Hindlimb muscle (tissue), 1 donor: ENCODE results near the gene FOXRED2. TPM values are rescaled to one million over a fixed set of nuclear protein-coding genes. Genes with fewer than 3 reads are reported as not detected.

Experiments used
- DNase-seq: peaks from one replicate; pipeline ENCODE4 v3.0.0-alpha.2; 2013
- polyA plus RNA-seq: library from polyadenylated mRNA; unstranded; fragments of 120-200 nt; gene quantifications from one replicate; pipeline ENCODE4 v1.2.1, GENCODE V29; 2013; ENCODE audit not compliant: insufficient read length

FOXRED2 gene
- polyA plus RNA-seq, 1 donor: 23.0 TPM

- DNase-seq: no peak
These were observed 59.2 kb downstream of the FOXRED2 start for GRCh38 chr22:36447632-36448031.

DNA sequence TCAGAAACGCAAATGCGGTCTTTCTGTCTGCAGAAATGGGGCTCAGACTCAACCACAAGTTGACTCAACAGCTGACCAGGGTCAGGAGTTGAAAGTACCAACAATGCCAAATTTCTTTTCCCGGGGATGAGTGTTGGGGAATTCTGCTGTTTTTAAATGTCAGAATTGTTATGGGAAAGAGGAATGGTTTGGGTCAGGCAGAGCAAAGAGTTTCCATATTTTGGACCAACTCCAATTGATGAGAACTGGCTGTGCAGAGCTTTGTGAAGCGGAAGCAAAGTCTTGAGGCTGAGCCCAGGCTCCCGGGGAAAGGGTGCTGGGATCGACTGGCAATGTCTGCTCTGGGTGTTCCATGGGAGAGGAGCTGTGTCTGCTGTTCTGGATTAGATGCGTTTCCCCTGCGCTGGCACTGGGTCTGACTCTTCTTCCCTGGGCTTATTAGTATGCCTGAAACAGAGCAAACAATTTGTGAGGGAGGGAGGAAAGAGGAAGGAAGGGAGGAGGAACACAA is 61.6 kb downstream of the FOXRED2 start:
- DNase-seq: no peak

GRCh38 chr22:36443198-36443770 is 63.6 kb downstream of the FOXRED2 start:
- DNase-seq: no peak

- DNase-seq: no peak
These were observed 64.2 kb downstream of the FOXRED2 start for GRCh38 chr22:36442506-36443197.

GRCh38 chr22:36440429-36441002 is 66.3 kb downstream of the FOXRED2 start:
- DNase-seq: no peak

GRCh38 chr22:36439481-36440271 is 67.2 kb downstream of the FOXRED2 start:
- no peak for DNase-seq

Other genes starting within 250 kb of the FOXRED2 start
- 133 TPM for gene MYH9, start 119.1 kb downstream of the FOXRED2 start, polyA plus RNA-seq
- gene TXN2, start 25.4 kb downstream of the FOXRED2 start, polyA plus RNA-seq: 109 TPM
- gene EIF3D, start 22.1 kb upstream of the FOXRED2 start, polyA plus RNA-seq: 184 TPM
- gene CACNG2, start 196.7 kb upstream of the FOXRED2 start, polyA plus RNA-seq: not detected